Measurements from ENCODE around the gene ANXA1. TPM values are rescaled to one million over a fixed set of nuclear protein-coding genes. Genes with fewer than 3 reads are reported as not detected.

The ANXA1 gene
- total RNA-seq, 1 experiment from 2014 or later: 192 TPM

DNA sequence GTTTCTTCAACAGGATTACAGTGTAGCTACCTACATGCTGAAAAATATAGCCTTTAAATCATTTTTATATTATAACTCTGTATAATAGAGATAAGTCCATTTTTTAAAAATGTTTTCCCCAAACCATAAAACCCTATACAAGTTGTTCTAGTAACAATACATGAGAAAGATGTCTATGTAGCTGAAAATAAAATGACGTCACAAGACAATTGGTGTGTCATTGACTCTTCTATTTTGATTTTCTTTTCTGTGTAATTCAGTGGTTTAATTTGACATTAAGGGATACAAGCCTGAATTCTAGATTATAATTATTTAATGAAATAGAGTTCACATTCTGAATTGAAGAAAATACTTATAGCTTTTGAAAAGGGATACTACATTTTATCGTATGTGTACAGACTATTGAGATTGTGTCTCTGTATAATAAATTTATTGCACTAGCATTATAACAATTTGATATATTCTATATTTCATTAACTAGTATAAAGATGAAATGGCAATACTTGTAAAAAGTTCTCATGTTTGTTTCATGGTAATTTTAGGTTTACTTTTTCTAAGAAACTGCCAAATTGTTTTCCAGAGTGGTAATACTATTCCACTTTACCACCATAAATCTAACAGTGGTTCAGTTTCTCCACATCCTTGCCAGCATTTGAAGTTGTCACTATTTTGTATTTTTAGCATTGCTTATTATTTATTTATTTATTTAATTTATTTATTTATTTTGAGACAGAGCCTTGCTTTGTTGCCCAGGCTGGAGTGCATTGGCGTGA lies 18.7 kb downstream of the ANXA1 start:
- ATAC-seq (no peak), DNase-seq (no peak)
- ChIA-PET CTCF (interaction anchor here (0.6 kb wide), 1 partner anchor 8 kb away, joined by 3 read pairs; no protein-coding TSS in a partner anchor), POLR2A (ENCODE audit: unreplicated experiment) (no interaction called here)
- no TSS peak for BruUV-seq (replicated peaks)
- intact Hi-C loops (cut with micrococcal nuclease): no loop called here
- Histone ChIP-seq H3K9me3 (ENCODE audit: low read length) (no peaks in the 10 kb centered on the region), H3K27me3 (ENCODE audit: low read length) (no peaks in the 10 kb centered on the region), H3K4me1 (ENCODE audit: insufficient read depth, low read length) (no peaks in the 10 kb centered on the region), H3K4me3 (ENCODE audit: low read length) (no peak overlapping the region), H3K27ac (ENCODE audit: low read length) (no peak overlapping the region), H3K79me2 (ENCODE audit: low read length) (no peaks in the 10 kb centered on the region), H3F3A (ENCODE audit: low read length, unreplicated experiment) (no peaks in the 10 kb centered on the region), H3K9ac (ENCODE audit: low read length) (no peak overlapping the region), H3K9me2 (replicated peaks; ENCODE audit: low read length) (no peaks in the 10 kb centered on the region), H3K36me3 (ENCODE audit: low read depth, low read length) (peaks cover 31% of the 10 kb centered on the region), H2AFZ (ENCODE audit: low read length) (no peak overlapping the region), H4K20me1 (ENCODE audit: low read length) (no peaks in the 10 kb centered on the region), H3K4me2 (ENCODE audit: low read length) (no peak overlapping the region)
- TF ChIP-seq, protein P1, sequence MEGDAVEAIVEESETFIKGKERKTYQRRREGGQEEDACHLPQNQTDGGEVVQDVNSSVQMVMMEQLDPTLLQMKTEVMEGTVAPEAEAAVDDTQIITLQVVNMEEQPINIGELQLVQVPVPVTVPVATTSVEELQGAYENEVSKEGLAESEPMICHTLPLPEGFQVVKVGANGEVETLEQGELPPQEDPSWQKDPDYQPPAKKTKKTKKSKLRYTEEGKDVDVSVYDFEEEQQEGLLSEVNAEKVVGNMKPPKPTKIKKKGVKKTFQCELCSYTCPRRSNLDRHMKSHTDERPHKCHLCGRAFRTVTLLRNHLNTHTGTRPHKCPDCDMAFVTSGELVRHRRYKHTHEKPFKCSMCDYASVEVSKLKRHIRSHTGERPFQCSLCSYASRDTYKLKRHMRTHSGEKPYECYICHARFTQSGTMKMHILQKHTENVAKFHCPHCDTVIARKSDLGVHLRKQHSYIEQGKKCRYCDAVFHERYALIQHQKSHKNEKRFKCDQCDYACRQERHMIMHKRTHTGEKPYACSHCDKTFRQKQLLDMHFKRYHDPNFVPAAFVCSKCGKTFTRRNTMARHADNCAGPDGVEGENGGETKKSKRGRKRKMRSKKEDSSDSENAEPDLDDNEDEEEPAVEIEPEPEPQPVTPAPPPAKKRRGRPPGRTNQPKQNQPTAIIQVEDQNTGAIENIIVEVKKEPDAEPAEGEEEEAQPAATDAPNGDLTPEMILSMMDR (conservative IDR thresholded peaks at IDR 0.05; ENCODE audit: low read depth, low read length): no peak
- TF ChIP-seq EZH2 (IDR thresholded peaks at IDR 0.05; ENCODE audit: low read length, unreplicated experiment): no peak
- TF ChIP-seq EZH2phosphoT487 (IDR thresholded peaks at IDR 0.05; ENCODE audit: borderline replicate concordance, low read length): no peak

DNA sequence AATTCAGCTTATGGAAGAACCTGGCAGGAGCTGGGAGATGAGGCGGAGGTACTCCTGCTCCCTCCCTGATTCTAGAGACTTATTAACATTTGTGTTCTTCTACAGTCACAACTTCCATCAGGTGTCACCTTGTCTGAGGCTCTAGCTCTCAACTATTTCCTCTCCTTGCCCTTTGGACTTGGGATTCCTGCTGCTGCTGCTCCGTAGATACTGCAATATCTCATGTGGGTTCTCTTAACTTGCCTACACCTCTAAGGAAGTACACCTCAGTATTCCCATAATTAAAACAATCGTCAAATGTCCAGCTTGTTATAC lies 21.2 kb downstream of the ANXA1 start:
- BruUV-seq (replicated peaks): no TSS peak
- ChIA-PET POLR2A (ENCODE audit: unreplicated experiment) (interaction anchor here (0.5 kb wide), 1 partner anchor 12 kb away, joined by 5 read pairs; no protein-coding TSS in a partner anchor), CTCF (no interaction called here)
- H3K4me1 ChIP-seq (ENCODE audit: insufficient read depth, low read length): peaks cover 22% of the 10 kb centered on the region
- no peak for ATAC-seq
- H3K27me3 ChIP-seq (ENCODE audit: low read length): no peaks in the 10 kb centered on the region
- no peaks in the 10 kb centered on the region for H3K9me2 ChIP-seq (replicated peaks; ENCODE audit: low read length)
- H2AFZ ChIP-seq (ENCODE audit: low read length): no peak overlapping the region
- TF ChIP-seq, protein P1 (conservative IDR thresholded peaks at IDR 0.05; ENCODE audit: low read depth, low read length): no peak
- no peak for TF ChIP-seq EZH2phosphoT487 (IDR thresholded peaks at IDR 0.05; ENCODE audit: borderline replicate concordance, low read length)
- TF ChIP-seq EZH2 (IDR thresholded peaks at IDR 0.05; ENCODE audit: low read length, unreplicated experiment): no peak
- intact Hi-C loops (cut with micrococcal nuclease): no loop called here
- H3K9ac ChIP-seq (ENCODE audit: low read length): no peak overlapping the region
- no peaks in the 10 kb centered on the region for H3K9me3 ChIP-seq (ENCODE audit: low read length)
- no peaks in the 10 kb centered on the region for H4K20me1 ChIP-seq (ENCODE audit: low read length)
- H3K79me2 ChIP-seq (ENCODE audit: low read length): no peaks in the 10 kb centered on the region
- H3F3A ChIP-seq (ENCODE audit: low read length, unreplicated experiment): no peaks in the 10 kb centered on the region
- H3K4me3 ChIP-seq (ENCODE audit: low read length): no peak overlapping the region
- peaks cover 8% of the 10 kb centered on the region; the same call in 1 of the 2 replicates for H3K36me3 ChIP-seq (ENCODE audit: low read depth, low read length)
- H3K4me2 ChIP-seq (ENCODE audit: low read length): no peak overlapping the region
- H3K27ac ChIP-seq (ENCODE audit: low read length): no peak overlapping the region
- no peak for DNase-seq

Data from PC-3 (cell line).